GM19035 (cell line): ENCODE data around the gene PCNA.

Experiments used
- ATAC-seq: cut with Tn5 transposase; IDR thresholded peaks from one replicate; pipeline ENCODE4 v1.9.1; 2021; ENCODE audit not compliant: unreplicated experiment

Gene PCNA

DNA sequence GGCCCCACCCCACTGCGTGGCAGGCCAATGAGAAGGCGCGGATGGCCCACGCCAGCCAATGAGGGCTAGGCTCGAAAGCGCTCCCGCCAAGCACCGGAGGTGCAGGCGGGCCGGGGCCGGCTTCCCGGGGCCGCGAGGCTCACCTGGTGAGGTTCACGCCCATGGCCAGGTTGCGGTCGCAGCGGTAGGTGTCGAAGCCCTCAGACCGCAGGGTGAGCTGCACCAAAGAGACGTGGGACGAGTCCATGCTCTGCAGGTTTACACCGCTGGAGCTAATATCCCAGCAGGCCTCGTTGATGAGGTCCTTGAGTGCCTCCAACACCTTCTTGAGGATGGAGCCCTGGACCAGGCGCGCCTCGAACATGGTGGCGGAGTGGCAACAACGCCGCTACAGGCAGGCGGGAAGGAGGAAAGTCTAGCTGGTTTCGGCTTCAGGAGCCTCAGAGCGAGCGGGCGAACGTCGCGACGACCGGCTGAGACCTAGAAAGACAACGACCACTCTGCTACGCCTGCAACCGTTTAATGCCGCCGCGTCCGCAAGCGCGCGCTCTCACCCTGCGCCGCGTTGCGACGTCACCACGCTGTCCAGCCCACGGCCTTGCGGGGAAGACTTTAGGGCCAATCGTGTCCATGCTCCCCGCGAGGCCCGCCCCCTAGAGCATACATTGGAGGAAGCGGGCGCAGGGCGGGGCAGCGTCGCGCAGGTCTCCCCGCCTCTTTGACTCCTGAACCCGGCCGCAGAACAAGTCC, at the start of gene PCNA:
PCNA (minus strand) TSS at position 524 of the 750 bp plus-strand sequence; CDS start at position 364, 160 bp downstream.
- peak; percentile 95 for ATAC-seq

DNA sequence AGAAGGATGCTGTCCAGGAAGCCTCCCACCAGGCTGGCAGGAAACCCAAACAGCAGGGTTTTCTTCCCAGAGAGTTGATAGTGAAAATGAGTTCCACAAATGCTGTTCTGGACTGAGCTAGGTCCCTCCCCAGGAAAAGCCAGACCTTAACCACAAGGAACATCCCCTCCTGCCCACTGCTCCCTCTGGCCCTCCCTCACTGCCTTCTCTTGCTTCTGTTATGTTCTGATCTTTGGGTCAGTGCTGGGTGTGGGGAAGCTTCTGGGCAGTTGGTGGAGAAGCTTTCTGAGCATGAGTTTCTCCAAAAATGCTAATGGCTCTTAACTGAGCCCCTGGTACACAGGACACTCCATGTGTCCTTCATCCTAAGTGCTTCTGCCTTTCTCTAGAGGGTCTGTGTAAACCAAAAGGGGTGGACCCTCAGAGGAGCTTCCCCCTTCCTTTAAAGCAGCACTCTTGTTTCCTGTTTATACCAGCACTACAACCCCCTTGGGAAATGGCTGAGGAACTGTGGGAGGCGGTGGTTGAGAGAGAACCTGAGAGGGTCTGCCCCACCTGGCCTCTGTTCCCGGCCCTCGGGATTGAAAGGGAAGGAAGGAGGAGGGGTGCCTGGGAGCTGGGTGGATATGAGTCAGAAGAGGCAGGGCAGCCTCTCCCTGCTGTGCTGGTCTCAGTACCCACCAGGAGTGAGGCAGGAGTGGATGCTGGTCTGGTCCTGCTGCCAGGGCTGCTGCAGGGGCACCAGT, 49.1 kb upstream of the PCNA start:
- ATAC-seq, result no peak

DNA sequence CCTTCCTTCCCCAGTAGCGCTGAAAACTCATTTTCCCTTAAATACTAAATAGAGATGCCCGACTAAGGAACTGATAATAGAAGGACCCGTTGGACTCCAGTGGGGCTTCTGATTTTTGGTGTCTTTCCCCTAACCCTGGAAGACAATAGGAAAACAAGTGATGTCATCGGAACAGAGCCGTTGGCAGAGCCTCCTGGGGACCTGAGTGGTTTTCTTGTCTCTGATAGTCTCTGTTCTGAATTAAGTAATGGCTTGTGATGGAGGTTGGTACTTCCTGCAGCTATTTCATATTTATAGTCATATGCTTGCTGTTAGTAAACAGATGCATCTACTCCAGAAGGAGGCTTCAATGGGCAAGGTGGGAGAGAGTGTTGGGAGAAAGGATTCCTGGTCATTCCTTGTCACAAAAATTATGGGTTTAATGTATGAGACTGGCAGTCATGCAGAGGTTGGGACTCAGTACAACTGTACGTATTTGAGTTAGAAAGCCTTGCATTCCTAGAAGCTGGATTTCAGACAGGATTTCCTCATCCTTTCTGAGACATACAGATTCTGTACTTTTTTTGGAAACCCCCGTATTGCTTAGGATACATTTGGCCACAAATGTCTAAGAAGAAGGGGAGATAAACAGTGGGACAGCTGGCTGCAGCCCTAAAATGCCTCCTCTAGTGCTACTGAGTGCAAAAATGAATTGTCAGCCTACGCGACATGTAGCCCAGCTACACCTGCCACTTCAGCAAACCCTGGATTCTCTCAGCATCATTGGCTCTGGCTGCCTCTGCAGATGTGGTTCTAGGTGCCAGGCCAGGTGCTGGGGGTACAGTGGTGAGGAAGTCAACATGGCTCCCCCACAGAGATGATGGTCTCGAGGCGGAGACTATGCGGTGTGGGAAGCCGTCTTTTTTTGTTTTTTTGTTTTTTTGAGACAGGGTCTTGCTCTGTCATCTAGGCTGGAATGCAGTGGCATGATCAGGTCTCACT, 45.2 kb upstream of the PCNA start:
- no peak for ATAC-seq

GRCh38 chr20:5161536-5162164, 41.9 kb upstream of the PCNA start:
- no peak for ATAC-seq

- ATAC-seq, result no peak
These were observed 41.1 kb upstream of the PCNA start for GRCh38 chr20:5160882-5161281.

- no peak for ATAC-seq
These were observed 40.2 kb upstream of the PCNA start for GRCh38 chr20:5159928-5160327.

DNA sequence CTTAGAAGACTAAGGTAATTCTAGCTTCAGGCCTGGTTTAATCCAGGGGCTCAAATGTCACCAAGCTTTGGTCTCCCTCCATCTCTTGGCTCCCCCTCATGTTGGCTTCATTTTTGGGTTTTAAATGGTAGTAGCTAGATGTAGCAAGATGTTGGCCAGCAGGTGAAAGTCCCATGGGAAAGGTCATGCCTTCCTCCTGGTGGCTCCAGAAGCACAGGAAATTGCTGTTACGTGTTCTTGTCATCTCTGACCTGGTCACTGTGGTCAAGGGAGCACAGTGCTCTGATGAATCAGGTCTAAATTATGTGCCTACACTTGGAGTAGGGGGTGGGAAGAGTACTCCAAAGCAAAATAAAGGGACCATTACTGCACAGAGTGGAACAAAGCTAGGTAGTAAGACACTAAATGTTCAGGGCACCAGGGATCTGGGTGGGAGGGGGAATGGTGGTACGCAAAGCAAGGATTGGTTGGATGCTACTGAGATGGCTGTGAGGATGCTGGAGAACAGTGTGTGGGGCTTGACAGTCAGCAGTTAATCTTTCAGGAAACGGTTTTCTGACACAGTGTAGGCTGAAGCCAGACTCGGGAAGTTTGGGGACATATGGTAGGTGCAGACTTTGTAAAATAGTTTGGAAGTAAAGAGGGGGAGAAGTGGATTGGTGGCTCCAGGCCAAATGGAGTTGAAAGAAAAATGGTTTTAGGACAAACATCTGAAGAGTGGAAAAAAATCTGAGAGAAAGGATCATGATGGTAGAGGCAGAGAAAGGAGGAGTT, 37.1 kb upstream of the PCNA start:
- ATAC-seq, result no peak

GRCh38 chr20:5155404-5155803, 35.6 kb upstream of the PCNA start:
- no peak for ATAC-seq

- no peak for ATAC-seq
These were observed 34.8 kb upstream of the PCNA start for GRCh38 chr20:5154543-5154925.

- no peak for ATAC-seq
These were observed 34.1 kb upstream of the PCNA start for GRCh38 chr20:5153612-5154542.

- ATAC-seq, result no peak
These were observed 33.4 kb upstream of the PCNA start for GRCh38 chr20:5153152-5153467.

DNA sequence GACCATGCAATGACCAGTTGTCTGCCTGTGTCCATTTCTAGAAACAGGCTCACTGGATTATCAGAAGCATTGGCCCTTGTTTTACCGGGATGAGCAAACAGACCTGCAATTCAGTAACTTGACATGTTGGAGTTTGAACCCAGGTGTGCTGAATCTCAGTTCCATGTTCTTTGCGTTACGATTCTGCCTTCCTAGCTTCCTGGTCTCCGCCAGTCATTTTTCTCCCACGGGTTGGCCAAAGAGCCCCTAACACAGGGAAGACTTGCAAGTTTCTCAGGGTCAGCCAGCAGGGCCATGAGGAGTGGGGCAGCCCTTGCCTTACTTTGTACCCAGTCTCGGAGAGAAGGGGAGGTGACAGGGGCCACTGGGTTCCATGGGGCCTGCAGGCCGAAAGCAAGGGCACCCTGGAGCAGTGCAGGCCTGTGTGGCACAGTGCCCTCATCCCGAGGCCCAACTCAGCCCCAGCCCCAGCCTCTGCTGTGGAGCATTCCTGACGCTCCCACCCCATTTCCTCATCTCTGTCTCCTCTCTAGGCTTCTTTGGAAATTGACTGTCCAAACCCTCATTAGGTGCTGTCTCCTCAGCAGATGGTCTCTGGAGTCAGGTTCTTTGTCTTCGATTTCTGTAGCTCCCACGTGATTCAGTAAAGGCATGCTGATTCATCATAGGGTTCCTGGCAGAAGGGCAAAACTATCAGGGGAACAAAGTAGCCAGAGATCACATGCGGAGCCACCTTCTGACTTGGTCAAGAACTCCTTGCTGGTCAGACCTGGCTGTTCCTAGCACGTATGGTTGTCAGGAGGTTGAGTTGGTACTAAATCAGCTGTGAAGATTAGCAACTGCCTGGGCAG, 30.7 kb upstream of the PCNA start:
- ATAC-seq, result no peak

GRCh38 chr20:5149892-5150225, 30.1 kb upstream of the PCNA start:
- ATAC-seq, result no peak

- no peak for ATAC-seq
These were observed 28.8 kb upstream of the PCNA start for GRCh38 chr20:5148581-5148980.

GRCh38 chr20:5146871-5147592, 27.3 kb upstream of the PCNA start:
- ATAC-seq, result no peak

GRCh38 chr20:5146099-5146668, 26.4 kb upstream of the PCNA start:
- no peak for ATAC-seq

- ATAC-seq, result no peak
These were observed 25.8 kb upstream of the PCNA start for GRCh38 chr20:5145365-5146098.
